AG04449 (cell line): ENCODE results near the gene DAB2IP.

Source experiments
- CTCF ChIA-PET: fragments of 350-600 bp; formaldehyde crosslinking; extraction: SDS; loops from one replicate; lab custom pipeline; 2021; ENCODE audit warnings: antibody characterized with exemption; lab: Yijun Ruan, JAX
- POLR2A ChIA-PET: fragments of 400-600, 350-600 bp; formaldehyde crosslinking; extraction: SDS; loops from one replicate; lab custom pipeline; 2020; ENCODE audit warnings: antibody characterized with exemption, inconsistent platforms; lab: Yijun Ruan, JAX
- DNase-seq: peaks from one replicate; pipeline ENCODE4 v3.0.0-alpha.2; 2010; ENCODE audit warnings: low read depth, low spot score
- H3K4me3 ChIP-seq: 2 replicates; pipeline ENCODE4 v1.5.1; 2011; ENCODE audit warnings: low read depth, mild to moderate bottlenecking, control low read depth, low read length
- TF ChIP-seq, protein P1 (sequence below): IDR thresholded peaks from one replicate; pipeline ENCODE4 v1.5.1; 2011; ENCODE audit warnings: mild to moderate bottlenecking, moderate library complexity, low read length, control low read depth, inconsistent platforms; ENCODE audit not compliant: insufficient read depth; ENCODE audit errors: missing control alignments

Gene DAB2IP

DNA sequence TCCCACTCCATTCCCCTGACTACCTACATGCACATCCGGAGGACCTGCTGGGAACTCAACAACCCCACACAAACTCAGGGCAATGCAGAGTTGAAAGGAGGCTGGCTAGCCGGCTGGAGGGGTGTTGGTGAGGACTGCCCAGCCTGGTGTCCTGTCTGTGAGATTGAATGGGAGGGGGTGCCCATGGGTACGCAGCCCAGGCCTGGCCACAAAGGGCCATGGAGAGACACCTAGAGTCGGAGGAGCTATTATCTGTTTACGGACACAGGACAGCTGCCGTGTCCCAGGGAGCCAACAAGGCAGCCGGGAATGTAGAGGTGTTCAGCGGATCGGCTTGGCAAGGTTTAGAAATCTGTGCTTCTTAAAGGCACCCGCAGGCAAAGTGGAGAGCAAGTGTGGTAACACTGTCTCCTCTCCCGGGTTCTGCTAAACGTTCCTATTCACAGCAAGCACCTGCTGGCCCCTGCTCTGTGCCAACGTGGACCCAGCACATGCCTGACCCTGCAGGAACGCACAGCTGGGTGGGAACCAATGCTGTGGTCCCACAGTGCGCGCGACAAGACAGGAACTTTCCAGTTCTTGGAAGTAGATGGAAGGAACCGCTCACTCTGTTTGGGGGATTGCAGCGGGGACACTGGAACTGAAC, 166.7 kb downstream of the DAB2IP start:
- no peak for DNase-seq
- TF ChIP-seq, protein P1, sequence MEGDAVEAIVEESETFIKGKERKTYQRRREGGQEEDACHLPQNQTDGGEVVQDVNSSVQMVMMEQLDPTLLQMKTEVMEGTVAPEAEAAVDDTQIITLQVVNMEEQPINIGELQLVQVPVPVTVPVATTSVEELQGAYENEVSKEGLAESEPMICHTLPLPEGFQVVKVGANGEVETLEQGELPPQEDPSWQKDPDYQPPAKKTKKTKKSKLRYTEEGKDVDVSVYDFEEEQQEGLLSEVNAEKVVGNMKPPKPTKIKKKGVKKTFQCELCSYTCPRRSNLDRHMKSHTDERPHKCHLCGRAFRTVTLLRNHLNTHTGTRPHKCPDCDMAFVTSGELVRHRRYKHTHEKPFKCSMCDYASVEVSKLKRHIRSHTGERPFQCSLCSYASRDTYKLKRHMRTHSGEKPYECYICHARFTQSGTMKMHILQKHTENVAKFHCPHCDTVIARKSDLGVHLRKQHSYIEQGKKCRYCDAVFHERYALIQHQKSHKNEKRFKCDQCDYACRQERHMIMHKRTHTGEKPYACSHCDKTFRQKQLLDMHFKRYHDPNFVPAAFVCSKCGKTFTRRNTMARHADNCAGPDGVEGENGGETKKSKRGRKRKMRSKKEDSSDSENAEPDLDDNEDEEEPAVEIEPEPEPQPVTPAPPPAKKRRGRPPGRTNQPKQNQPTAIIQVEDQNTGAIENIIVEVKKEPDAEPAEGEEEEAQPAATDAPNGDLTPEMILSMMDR = no peak
- H3K4me3 ChIP-seq = no peak overlapping the region
- CTCF ChIA-PET = no interaction called here
- POLR2A ChIA-PET = no interaction called here

DNA sequence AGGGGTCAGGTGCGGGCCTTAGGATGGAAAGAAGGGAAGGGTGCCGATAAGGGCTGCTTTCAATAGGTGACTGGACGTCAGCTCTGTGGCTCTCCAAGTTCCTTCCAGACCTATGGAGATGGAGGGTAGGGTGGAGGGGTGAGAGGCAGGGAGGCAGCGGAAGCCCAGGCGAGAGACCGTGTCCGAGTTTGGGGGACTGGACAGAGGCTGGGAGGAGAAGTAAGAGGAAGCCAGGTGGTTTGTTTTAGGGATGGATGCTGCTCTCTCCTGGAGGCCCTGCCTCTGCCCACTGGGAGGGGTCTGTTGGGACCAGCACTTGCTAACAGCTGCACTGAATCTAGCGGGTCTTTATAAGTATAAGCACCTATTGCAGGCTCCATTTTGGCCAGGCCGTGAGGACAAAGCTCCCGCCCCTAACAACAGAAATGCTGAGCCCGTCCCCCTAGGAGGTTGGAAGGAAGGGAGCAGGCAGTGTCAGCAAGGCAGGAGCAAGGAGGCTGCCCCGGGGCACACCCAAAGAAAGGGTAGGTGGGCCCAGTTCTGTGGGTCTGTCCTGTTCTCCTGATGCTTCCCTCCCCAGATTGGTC, 167.5 kb downstream of the DAB2IP start:
- POLR2A ChIA-PET = no interaction called here
- H3K4me3 ChIP-seq = no peak overlapping the region
- CTCF ChIA-PET = no interaction called here
- DNase-seq = no peak
- TF ChIP-seq, protein P1 = no peak

- POLR2A ChIA-PET = no interaction called here
- H3K4me3 ChIP-seq = peak overlapping the region; percentile 29
- no peak for DNase-seq
- CTCF ChIA-PET = no interaction called here
- TF ChIP-seq, protein P1 = no peak
Observed at GRCh38 chr9:121819428-121820231, 168.2 kb downstream of the DAB2IP start.

DNA sequence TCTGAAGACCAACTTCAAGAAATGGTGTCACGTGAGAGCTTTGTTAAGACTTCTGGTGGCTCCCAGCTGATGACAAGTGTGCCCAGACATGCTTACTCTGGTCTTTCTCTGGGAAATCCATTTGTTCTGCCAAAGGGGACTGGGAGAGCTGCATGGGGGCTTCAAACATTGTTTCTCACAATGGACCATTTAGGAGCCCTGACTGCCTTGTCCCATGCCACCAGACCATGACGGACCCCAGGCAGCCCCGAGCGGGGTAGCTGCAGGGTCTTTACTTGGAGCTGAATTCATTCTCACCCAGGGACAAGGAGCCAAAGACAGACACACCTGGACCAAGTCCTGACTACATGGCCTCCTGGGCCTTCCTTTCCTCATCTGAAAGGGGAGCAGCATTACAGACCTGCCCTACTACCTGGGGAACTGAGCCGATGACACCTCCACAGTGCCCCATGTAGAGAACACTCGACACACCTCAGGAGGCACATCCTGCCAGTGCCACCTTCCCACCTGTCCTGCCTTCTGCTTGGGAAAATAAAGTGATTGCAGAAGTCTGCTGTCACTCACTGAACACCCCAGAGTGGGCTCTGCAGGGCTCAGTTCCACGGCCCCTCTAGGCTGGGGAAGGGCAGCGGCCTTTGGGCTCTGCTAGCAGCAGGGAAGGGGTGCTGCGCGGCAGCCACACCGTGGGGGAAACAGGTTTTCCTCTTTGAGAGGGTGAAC, 169.0 kb downstream of the DAB2IP start:
- TF ChIP-seq, protein P1 = no peak
- DNase-seq = no peak
- H3K4me3 ChIP-seq = no peak overlapping the region
- ChIA-PET CTCF (no interaction called here), POLR2A (no interaction called here)

DNA sequence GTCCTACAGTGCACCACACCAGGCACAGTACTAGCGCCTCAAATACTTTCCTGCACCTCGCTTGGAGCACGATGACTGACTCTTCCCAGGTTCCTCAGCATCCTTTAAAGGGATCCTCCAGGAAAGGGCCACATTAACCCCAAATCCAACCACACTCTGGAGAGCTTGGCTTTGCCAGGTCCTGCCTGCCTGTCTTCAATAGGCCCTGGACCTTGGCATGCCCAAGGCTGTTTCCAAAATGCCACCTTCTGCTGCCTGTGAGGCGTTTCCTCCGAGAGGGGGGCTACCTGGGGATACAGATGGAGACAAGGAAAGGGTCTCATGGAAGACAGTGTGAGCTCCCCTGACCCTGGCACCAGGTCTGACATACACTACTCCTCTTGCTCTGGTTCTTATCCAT, 169.9 kb downstream of the DAB2IP start:
- no peak for DNase-seq
- no peak overlapping the region for H3K4me3 ChIP-seq
- CTCF ChIA-PET = no interaction called here
- POLR2A ChIA-PET = no interaction called here
- TF ChIP-seq, protein P1 = no peak
